ENCODE data around the gene BEST2.
A peak's percentile ranks its signal among the peaks of the same experiment; 100 is the strongest.

BEST2 gene

GRCh38 chr19:12772323-12772722, 20.7 kb downstream of the BEST2 start:
- DNase-seq: no peak

DNA sequence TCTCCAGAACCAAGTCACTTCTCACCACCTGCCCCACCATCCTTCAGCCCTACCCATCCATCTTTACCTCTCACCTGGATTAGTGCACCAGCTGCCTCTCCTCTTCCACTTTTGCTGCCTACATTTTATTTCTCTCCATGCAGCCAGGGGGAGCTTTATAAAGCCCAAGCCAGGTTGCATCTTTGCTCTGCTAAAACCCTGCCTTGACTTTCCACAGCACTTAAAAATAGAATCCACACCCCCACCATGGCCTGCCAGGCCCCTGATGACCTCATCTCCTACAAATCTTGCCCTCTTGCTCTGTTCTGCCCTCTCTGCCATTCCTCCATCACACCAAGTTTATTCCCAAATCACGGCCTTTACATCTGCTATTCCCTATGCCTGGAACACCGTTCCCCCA, 22.0 kb downstream of the BEST2 start:
- DNase-seq: no peak

DNA sequence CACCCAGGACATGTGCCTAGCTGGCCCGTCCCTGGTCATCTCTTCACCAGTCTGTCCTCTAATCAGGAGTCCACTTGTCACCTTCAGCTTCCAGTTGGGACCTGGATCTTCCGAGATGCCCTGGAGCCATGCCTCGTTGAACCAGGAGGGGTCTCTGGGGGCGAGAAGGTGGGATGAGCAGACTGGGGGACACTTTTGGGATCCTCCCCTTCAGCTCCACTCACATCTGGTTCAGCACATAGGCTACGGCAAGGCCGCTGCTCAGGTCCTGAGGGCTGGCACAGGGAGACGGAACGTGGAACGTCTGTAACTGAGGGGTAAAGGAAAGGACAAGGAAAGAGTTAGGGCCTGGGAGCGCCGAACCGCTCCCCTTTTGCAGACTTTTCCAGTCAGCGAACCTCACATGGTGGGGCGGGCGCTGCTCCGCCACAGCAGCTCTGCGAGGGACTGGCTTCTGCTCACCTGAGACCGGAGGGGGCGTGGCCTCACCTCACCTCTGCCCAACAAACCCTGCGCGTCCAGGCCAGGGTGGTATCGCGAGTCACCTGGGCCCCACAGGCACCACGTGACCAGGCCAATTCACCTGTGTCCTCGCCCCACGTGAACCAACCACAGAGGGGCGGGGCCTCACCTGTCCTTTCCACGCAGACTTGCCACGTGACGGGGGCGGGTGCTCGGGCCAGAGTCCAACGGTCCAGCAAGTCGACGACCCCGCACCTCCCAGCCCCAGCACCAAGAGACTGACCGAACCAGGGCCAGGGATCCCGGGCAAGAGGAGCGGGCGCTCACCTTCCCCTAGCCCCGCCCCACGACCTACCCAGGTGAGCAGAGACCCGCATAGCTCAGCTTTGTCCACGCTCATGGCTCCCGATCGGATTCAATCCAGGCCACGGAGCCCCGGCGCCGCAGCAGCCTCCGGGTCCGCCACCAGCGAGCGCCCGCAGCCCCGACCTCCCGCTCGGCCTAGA, 23.3 kb downstream of the BEST2 start, which contains the start of gene HOOK2:
Gene HOOK2 (minus strand): TSS at position 965 of the 968 bp plus-strand sequence. CDS start 103 bp downstream, at position 862.
- DNase-seq: peak; percentile 49

- DNase-seq: peak; percentile 84
Measured at GRCh38 chr19:12777217-12778016, 25.8 kb downstream of the BEST2 start.

DNA sequence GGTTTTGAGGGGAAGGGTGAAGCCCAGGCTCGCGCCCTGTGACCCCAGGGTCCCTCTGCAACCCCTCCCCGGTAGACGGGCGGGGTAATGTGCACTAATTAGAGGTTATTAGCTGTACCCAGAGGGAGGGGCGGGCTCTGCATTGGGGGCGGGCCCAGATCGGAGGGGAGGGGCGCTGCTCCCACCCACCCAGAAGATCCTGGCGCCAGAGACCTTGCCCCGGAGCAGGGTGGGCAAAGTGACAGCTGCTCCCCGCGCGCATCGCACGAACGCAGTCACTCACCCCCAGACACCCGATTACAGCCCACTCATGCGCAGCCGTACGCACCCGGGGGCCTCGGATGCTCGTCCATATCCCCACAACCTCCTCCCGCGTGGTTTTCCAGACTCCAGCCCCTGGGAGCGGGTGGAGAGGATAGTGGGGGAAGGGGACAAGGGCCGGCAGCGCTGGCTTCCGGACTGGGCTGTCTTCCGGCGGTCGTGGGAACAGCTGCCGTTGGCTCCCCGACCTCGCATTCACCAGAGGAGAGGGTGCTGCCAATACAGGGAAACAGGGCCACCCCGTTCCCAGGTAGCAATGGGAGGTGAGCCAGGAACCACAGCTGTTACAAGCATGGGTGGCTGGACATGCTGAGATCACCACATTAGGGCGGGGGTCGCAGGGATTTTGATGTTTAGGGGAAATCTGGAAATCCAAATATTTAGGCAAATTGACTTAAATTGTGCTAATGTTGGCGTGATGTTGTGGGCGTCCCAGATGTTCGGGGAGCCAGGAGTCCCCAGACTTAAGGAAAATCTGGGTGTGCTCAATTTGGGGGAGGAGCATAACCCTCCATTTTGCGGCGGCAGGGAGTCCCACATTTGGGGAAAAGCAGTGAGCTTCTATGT, 26.7 kb downstream of the BEST2 start:
- DNase-seq: no peak

DNA sequence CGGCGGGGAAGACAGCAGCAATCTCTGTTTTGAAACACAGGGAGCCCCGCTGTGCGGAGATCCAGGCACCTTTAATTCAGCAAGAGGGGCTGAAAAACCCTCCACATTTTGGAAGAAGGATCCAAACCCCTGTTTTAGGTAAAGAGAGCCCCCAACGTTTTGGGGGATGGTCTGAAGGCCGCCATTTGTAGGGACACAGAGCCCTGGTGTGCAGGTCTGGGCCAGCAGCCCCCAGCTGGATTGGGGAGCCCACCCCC, 27.2 kb downstream of the BEST2 start:
- no peak for DNase-seq

- DNase-seq: no peak
Measured at GRCh38 chr19:12779162-12779993, 27.8 kb downstream of the BEST2 start.

DNA sequence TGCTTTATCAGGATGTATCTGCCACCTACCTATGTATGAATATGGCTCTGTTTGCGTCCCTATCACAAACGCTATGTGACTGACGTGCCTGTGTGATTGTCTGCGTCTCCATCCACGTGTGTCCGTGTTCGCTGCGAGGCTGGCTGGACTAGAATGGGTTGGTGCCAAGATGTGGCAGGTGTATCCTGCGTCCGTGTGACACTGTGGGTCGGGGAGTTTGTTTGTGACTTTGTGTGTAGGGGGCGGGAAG, 30.5 kb downstream of the BEST2 start:
- no peak for DNase-seq

DNA sequence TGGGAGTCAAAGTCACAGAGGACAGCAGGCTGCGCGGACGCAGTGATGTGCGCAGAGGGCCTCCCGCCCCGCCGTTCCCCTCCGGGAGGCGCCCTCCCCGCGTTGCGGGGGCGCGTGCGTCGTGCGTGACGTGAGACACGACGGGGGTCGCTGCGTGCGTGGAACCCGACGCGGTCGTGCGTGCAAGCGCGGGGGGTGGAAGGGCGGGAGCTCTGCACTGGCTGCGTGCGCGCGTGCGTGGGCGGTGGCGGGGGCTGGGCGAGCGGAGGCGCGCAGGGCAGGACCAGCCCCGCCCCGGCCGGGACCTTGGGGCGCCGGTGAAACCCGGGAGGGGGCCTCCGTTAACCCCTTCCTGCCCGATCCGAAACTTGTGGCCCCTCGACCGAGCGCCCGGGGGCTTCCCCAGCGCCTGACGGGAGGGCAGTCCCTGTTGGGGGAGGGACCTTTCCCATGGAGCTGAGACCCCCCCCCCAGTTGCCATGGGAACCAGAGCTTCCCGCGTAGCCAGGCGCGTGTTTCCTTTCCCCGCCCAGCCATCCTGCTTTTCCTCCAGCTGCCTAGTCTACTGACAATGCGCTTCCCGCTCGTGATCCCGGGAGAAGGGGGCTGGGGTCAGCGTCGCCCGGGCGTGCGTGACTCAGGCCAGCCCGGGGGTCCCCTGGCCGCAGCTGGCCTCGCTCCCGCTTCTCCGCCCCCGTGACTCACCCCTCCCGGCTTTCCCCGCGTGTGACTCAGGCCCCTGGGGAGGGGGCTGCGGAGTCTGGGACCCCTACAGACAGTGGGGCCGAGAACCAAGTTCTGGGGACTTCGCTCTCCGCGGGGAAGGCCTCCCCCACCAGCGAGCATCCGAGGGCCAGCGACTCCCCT, 31.1 kb downstream of the BEST2 start:
- DNase-seq: peak; percentile 95

DNA sequence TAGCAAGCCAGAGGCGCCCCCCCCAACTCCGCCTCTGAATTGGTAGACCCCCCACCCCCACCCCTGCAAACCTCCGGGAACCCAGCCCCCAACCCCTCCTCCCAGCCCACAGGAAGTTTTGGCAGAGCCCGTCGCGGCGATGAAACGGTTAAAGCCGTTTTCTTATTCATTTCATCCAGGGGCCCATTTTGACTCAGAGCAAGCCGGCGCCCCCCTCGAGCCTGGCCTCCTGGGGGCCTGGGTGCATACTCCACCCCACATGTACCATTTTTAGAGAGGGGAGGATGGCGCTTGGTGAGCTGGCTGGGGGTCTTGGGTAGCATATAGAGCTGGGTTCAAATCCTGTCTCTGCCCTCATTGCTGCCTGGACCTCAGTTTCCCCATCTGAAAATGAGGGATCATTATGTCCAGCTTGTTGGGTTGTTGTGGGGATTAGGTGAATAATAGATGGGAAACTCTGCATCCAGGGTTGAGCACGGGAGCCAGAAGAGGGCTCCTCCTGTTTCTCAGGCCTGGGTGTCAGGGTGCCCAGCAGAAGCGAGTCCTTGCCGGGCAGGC, 31.8 kb downstream of the BEST2 start:
- no peak for DNase-seq

GRCh38 chr19:12783849-12784393, 32.3 kb downstream of the BEST2 start:
- no peak for DNase-seq

- no peak for DNase-seq
Measured at GRCh38 chr19:12784394-12784870, 32.8 kb downstream of the BEST2 start.

DNA sequence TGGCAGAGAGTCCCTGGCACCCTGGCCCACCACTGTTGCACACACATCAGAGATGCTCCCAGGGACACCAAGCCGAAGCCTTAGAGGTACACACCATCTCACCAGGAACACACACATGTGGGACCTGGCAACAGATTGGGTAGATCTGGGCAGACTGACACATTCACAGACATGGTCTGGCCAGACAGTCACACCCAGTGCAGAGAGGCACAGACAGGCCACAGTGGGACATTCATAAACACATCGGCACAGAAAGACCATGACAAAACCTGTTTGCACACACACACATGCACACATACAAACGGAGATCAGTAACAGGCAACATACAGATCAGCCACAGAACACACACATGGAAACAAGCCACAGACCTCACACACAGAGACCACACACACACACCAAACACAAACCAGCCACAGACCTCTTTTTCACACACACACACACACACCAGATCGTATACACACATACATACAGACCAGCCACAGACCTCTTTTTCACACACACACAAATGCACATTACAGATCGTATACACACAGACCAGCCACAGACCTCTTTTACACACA, 33.4 kb downstream of the BEST2 start:
- no peak for DNase-seq

DNA sequence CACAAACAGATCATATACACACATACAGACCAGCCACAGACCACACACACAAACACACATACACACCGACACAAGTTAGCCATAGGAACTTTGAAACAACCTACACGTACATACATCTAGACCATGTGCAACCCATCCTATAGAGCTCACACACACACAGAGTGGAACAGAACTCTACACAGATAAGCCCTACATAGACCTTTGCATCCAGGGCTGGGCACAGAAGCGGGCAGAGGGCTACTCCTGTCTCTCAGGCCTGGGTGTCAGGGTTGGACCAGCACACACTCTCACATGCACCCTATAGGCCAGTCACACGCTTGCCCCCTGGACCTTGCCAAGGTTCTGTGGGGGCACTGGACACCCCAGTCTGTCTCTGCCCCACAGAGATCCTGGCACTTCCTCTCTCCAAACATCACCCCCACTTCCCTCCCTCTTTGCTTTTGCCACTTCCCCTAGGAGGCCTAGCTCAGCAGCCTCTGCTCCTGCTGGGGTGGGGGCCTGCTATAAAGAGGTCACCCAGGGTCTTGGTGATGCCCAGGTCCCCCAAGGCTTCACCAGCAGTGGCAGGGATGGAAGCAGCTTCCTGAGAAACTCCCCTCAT, 33.9 kb downstream of the BEST2 start:
- no peak for DNase-seq

DNA sequence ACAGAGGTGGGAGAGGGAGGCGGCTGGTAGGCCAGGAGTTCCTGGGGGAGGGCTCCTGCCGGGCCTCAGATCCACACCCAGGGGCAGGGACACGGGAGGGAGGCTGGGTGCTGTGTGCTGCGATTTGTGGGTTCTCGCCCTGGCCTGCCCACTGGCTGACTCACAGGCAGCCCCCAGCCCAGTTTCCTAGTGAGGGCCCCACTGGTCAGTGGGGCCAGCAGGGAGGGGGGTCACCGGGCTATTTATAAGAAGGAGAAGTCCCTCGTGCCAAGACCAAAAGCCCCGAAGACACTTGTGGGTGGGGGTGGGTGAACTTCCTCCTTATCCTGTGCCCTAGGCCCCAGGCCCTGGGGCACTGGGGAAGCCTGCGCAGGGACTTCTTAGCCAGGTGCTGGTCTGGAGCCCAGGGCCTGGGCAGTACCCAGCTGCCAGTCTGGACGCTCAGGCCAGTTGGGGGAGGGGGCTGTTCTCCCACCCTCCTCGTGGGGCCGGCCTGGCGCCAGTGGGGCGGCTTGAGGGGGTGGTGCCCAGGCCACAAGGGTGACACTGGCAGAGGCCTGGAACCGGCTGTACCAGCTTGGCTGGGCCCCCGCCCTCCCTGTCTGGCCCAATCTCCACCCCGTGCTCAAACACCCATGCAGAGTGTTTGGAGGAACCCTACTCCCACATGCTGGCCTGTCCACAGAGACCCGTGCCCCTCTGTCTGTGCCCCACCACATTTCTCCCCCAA, 34.7 kb downstream of the BEST2 start:
- no peak for DNase-seq

DNA sequence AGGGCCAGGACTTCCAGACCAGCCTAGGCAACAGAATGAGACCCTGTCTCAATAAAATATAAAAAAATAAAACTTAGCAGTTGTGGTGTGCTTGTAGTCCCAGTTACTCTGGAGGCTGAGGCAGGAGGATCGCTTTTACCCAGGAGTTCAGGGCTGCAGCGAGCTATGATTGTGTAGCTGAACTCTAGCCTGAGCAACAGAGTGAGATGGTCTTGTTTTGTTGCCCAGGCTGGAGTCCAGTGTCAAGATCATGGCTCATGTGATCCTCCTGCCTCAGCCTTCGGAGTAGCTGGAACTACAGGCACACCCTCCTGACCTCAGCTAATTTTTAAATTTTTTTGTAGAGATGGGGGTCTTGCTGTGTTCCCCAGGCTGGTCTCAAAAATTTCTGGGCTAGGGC, 35.4 kb downstream of the BEST2 start:
- no peak for DNase-seq

GRCh38 chr19:12787458-12787857, 35.9 kb downstream of the BEST2 start:
- DNase-seq: no peak

- DNase-seq: no peak
Measured at GRCh38 chr19:12788042-12788681, 36.6 kb downstream of the BEST2 start.

GRCh38 chr19:12788682-12789097, 37.1 kb downstream of the BEST2 start:
- no peak for DNase-seq

All from activated CD8-positive, alpha-beta memory T cell treated with anti-CD3 and anti-CD28 coated beads, Interleukin-2, amount 50 U/mL, for 4 hours (primary cell).